Measurements from ENCODE around the gene RNF152.
A peak's percentile ranks its signal among the peaks of the same experiment; 100 is the strongest.

The RNF152 gene

DNA sequence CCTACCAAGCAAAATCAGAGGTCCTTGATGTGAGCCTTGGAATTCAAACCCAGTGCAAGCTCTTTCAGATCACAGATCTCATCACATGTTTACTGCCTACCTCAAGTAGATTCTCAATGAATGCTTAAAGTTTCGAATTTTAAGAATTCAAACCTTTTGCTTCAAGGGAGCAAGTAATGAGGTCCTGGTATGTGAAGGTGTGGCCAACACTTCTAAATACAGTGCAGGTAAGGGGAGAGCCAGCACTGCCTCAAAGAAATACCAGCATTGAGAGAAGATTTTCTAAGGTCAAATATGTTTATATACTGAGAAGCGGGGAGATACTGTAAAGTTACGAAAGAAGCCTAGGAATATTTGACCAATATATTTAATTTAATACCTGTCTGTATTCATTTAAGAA lies 19.7 kb upstream of the RNF152 start:
- Mint-ChIP-seq H3K27me3 (ENCODE audit: low read depth, poor library complexity) (peaks cover 9% of the 10 kb centered on the region), H3K4me3 (no peak overlapping the region), H3K9me3 (no peaks in the 10 kb centered on the region), H3K36me3 (ENCODE audit: low read depth) (no peaks in the 10 kb centered on the region), H3K27ac (no peak overlapping the region), H3K4me1 (no peaks in the 10 kb centered on the region)
- TF ChIP-seq, protein P1, sequence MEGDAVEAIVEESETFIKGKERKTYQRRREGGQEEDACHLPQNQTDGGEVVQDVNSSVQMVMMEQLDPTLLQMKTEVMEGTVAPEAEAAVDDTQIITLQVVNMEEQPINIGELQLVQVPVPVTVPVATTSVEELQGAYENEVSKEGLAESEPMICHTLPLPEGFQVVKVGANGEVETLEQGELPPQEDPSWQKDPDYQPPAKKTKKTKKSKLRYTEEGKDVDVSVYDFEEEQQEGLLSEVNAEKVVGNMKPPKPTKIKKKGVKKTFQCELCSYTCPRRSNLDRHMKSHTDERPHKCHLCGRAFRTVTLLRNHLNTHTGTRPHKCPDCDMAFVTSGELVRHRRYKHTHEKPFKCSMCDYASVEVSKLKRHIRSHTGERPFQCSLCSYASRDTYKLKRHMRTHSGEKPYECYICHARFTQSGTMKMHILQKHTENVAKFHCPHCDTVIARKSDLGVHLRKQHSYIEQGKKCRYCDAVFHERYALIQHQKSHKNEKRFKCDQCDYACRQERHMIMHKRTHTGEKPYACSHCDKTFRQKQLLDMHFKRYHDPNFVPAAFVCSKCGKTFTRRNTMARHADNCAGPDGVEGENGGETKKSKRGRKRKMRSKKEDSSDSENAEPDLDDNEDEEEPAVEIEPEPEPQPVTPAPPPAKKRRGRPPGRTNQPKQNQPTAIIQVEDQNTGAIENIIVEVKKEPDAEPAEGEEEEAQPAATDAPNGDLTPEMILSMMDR (IDR thresholded peaks at IDR 0.05) = no peak
- no peak for DNase-seq

DNA sequence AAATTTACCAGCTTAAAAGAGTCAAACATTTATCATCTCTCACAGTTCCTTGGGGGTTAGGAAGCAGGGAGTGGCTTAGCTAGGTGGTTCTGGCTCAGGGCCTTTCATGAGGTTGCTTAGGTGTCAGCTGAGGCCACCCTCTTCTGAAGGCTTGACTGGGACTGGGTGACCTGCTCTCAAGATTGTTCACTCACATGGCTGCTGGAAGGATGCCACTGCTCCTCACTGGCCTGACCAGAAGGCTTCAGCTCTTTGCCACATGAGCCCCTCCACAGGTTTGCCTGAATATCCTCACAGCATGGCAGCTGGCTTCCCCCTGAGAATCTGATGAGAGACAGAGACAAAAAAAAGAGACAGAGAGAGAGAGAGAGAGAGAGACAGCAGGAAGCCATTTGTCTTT lies 17.3 kb upstream of the RNF152 start:
- Mint-ChIP-seq H3K4me3 (no peak overlapping the region), H3K4me1 (no peaks in the 10 kb centered on the region), H3K27me3 (ENCODE audit: low read depth, poor library complexity) (peaks cover 12% of the 10 kb centered on the region), H3K27ac (no peak overlapping the region), H3K9me3 (no peaks in the 10 kb centered on the region), H3K36me3 (ENCODE audit: low read depth) (no peaks in the 10 kb centered on the region)
- no peak for DNase-seq
- TF ChIP-seq, protein P1 (IDR thresholded peaks at IDR 0.05) = no peak

DNA sequence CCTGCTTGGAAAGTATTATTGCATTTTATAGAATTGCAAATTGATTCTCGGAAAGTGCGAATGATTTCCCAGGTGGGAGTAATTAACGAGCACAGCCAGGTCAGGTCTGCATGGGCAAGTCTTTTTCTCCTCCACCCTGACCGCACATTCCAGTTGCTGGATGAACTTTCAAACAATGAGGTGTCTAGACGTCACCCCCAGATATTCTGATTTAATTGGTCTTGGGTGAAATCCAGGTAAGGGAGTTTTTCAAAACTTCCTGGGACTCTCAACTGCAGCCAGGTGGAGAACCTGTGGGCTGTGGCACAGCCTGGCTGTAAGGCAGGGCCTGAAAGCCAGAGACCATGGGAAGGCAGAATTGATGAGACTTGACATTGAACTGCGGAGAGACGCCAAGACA lies 15.9 kb upstream of the RNF152 start:
- peaks cover 9% of the 10 kb centered on the region for H3K27me3 Mint-ChIP-seq (ENCODE audit: low read depth, poor library complexity)
- TF ChIP-seq, protein P1 (IDR thresholded peaks at IDR 0.05) = no peak
- no peaks in the 10 kb centered on the region for H3K4me1 Mint-ChIP-seq
- no peaks in the 10 kb centered on the region for H3K9me3 Mint-ChIP-seq
- H3K27ac Mint-ChIP-seq = no peak overlapping the region
- no peak for DNase-seq
- H3K36me3 Mint-ChIP-seq (ENCODE audit: low read depth) = no peaks in the 10 kb centered on the region
- no peak overlapping the region for H3K4me3 Mint-ChIP-seq

DNA sequence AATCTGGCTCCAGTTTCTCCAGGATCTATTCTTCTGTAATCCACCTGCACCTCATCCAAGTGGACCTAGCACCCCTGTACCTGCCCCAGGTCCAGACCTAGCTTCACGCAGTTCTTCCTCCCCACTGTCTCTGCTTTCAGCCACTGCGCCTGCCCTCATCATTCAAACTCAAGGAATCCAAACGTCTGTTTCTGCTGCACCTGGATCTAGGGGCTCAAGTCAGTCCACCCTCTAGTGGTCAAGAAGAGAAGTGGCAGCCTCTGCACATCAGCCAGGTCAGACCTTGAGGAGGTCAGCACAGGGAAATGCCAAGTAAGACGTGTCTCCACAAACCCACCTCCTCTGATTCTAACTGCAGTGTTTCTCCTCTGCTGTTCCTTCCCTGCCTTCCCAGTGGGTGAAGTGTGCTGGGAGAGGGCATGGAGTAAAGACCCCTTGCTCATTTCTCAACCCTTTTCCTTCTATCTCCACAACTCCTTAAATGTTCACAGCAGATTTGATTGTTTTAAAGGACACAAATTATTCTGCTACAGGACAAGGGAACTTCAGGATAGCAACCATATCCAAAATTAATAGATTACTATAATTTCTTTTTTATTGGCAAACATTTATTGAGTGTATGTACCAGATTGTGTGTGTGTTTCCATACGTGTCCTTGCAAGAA lies 8.6 kb upstream of the RNF152 start:
- H3K4me1 Mint-ChIP-seq = peaks cover 29% of the 10 kb centered on the region

DNA sequence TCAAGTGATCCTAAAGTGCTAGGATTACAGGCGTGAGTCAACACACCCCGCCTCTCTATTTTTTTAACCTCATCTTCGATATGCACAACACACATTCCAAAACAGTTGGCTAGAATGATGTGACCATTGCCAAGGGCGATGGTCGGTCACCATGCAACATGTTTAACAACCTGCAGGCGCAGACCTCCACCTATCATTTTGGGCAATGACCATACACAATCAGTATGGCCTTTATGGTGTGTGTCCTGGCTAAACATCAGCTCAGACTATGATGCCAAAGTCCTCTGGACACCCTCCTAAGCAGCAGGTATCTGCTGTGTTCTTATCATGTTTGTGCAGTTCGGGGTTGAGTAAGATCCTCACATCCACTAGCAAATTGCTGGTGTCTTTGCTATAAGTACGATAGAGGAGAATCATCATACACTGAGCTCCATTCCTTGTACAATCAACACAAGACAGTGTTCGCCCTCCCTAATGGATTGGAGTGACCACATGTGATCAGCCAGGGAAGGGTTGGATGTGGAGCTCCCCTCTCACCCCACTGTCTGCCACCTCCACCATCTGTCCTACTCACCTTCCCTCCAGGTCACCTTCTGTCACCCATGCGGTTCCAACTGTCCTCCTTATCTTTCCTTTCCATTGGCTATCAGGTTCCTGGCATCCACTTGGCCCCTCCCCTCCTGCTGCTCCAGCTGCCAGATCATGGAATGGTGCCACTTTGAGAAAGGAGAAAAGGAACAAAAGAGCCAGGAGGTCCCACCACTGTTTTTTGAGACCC lies 7.9 kb upstream of the RNF152 start:
- Mint-ChIP-seq H3K36me3 (ENCODE audit: low read depth) (no peaks in the 10 kb centered on the region), H3K4me3 (no peak overlapping the region), H3K4me1 (peaks cover 29% of the 10 kb centered on the region), H3K27me3 (ENCODE audit: low read depth, poor library complexity) (peaks cover 9% of the 10 kb centered on the region), H3K27ac (no peak overlapping the region), H3K9me3 (peaks cover 11% of the 10 kb centered on the region)
- TF ChIP-seq, protein P1 (IDR thresholded peaks at IDR 0.05) = no peak
- DNase-seq = no peak

More for the DNA sequence above, 8.6 kb upstream of the RNF152 start:
- Mint-ChIP-seq H3K27me3 (ENCODE audit: low read depth, poor library complexity) (peaks cover 12% of the 10 kb centered on the region), H3K4me3 (no peak overlapping the region), H3K36me3 (ENCODE audit: low read depth) (no peaks in the 10 kb centered on the region), H3K9me3 (peaks cover 11% of the 10 kb centered on the region), H3K27ac (no peak overlapping the region)
- TF ChIP-seq, protein P1 (IDR thresholded peaks at IDR 0.05) = peak; percentile 89
- DNase-seq = peak; percentile 48

Measured in nephron progenitor cell (in vitro differentiated cells).